ENCODE results near the gene SRSF4. TPM values are rescaled to one million over a fixed set of nuclear protein-coding genes. Genes with fewer than 3 reads are reported as not detected.

Gene SRSF4
- polyA plus RNA-seq, 1 donor from 2014 or later: 59.7 TPM

DNA sequence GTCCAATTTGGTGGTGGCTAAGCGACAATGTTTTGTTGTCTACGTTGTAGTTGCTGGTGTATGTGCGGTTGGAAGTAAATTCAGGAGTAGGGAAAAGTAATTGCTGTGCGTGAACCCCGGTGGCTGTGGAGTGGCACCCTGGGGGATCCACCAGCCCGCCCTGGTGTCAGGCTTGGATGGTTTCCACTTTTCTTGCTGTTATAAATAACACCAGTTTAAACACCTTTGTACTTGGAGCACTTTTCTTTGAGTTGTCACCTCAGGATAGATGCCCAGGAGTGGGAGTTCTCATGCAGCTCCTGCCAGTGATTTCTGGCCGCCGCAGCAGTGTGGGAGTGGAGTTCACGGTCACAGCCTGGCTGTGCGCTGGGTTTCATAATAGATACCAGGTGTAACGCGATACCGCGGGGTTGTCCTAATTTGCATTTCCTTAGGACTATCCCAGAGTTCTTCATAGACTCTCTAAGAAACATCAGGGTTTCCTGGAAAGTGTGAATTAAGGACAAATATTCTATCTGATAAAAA is 45.2 kb downstream of the SRSF4 start:
- Histone ChIP-seq H3K27ac (ENCODE audit: low read length) (no peak overlapping the region), H3K27me3 (ENCODE audit: insufficient read depth, low read depth, low read length) (no peaks in the 10 kb centered on the region), H3F3A (ENCODE audit: insufficient read depth, low read length, poor library complexity, severe bottlenecking) (no peaks in the 10 kb centered on the region), H3K4me3 (ENCODE audit: low read length) (no peak overlapping the region), H3K36me3 (ENCODE audit: insufficient read depth, low read length) (no peaks in the 10 kb centered on the region), H3K9ac (ENCODE audit: low read length) (no peak overlapping the region), H3K79me2 (replicated peaks; ENCODE audit: insufficient read depth, low read length) (no peaks in the 10 kb centered on the region), H2AFZ (ENCODE audit: low read depth, low read length) (no peak overlapping the region), H3K4me2 (ENCODE audit: low read length) (no peak overlapping the region), H3K9me3 (ENCODE audit: low read length) (no peaks in the 10 kb centered on the region), H3K9me2 (ENCODE audit: insufficient read depth, low read length) (no peaks in the 10 kb centered on the region), H4K20me1 (ENCODE audit: insufficient read depth) (no peaks in the 10 kb centered on the region)
- TF ChIP-seq SMC3 (conservative IDR thresholded peaks at IDR 0.05; ENCODE audit: poor library complexity) (no peak), TAF1 (IDR thresholded peaks at IDR 0.05; ENCODE audit: low read depth) (no peak)
- TF ChIP-seq, protein P1, sequence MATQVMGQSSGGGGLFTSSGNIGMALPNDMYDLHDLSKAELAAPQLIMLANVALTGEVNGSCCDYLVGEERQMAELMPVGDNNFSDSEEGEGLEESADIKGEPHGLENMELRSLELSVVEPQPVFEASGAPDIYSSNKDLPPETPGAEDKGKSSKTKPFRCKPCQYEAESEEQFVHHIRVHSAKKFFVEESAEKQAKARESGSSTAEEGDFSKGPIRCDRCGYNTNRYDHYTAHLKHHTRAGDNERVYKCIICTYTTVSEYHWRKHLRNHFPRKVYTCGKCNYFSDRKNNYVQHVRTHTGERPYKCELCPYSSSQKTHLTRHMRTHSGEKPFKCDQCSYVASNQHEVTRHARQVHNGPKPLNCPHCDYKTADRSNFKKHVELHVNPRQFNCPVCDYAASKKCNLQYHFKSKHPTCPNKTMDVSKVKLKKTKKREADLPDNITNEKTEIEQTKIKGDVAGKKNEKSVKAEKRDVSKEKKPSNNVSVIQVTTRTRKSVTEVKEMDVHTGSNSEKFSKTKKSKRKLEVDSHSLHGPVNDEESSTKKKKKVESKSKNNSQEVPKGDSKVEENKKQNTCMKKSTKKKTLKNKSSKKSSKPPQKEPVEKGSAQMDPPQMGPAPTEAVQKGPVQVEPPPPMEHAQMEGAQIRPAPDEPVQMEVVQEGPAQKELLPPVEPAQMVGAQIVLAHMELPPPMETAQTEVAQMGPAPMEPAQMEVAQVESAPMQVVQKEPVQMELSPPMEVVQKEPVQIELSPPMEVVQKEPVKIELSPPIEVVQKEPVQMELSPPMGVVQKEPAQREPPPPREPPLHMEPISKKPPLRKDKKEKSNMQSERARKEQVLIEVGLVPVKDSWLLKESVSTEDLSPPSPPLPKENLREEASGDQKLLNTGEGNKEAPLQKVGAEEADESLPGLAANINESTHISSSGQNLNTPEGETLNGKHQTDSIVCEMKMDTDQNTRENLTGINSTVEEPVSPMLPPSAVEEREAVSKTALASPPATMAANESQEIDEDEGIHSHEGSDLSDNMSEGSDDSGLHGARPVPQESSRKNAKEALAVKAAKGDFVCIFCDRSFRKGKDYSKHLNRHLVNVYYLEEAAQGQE (IDR thresholded peaks at IDR 0.05; ENCODE audit: borderline replicate concordance): no peak

DNA sequence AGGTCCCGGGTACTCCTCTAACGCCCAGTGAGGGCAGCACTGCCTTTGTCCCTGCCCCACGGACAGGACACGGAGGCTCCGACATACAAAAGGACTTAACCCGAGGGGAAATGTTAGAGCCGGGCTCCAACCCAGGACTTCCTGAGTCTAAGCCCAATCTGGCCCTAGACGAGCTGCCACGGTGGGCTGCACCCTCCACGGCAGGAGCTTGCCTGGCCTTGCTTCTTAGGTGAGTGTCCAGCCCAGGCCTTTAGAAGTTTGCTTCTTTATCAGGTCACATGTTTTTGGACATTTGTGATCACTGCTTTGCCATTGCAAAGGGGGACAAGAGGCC is 47.0 kb downstream of the SRSF4 start:
- TF ChIP-seq MXI1 (conservative IDR thresholded peaks at IDR 0.05; ENCODE audit: poor library complexity, severe bottlenecking): no peak
- no peak for TF ChIP-seq EP300 (conservative IDR thresholded peaks at IDR 0.05; ENCODE audit: poor library complexity, severe bottlenecking)
- TF ChIP-seq, protein P1 (IDR thresholded peaks at IDR 0.05; ENCODE audit: borderline replicate concordance): no peak
- TF ChIP-seq TAF1 (IDR thresholded peaks at IDR 0.05; ENCODE audit: low read depth): no peak
- no peak for TF ChIP-seq POLR2AphosphoS5 (IDR thresholded peaks at IDR 0.05)
- TF ChIP-seq EZH2 (IDR thresholded peaks at IDR 0.05; ENCODE audit: borderline replicate concordance, insufficient read depth, low read length, poor library complexity, severe bottlenecking): no peak
- no peak for TF ChIP-seq SMC3 (conservative IDR thresholded peaks at IDR 0.05; ENCODE audit: poor library complexity)
- no peak for TF ChIP-seq RAD21 (conservative IDR thresholded peaks at IDR 0.05)

More for the DNA sequence above, 47.0 kb downstream of the SRSF4 start:
- Histone ChIP-seq H3K79me2 (replicated peaks; ENCODE audit: insufficient read depth, low read length) (no peaks in the 10 kb centered on the region), H3K4me3 (ENCODE audit: low read length) (no peak overlapping the region), H3K27ac (ENCODE audit: low read length) (no peak overlapping the region), H3K4me2 (ENCODE audit: low read length) (no peak overlapping the region), H3K27me3 (ENCODE audit: insufficient read depth, low read depth, low read length) (no peaks in the 10 kb centered on the region), H4K20me1 (ENCODE audit: insufficient read depth) (no peaks in the 10 kb centered on the region), H3K9ac (ENCODE audit: low read length) (no peak overlapping the region), H3K9me2 (ENCODE audit: insufficient read depth, low read length) (no peaks in the 10 kb centered on the region), H3K36me3 (ENCODE audit: insufficient read depth, low read length) (no peaks in the 10 kb centered on the region), H3F3A (ENCODE audit: insufficient read depth, low read length, poor library complexity, severe bottlenecking) (no peaks in the 10 kb centered on the region), H2AFZ (ENCODE audit: low read depth, low read length) (no peak overlapping the region), H3K9me3 (ENCODE audit: low read length) (no peaks in the 10 kb centered on the region)
